H1 (cell line): ENCODE results near the gene IFNL4. TPM values are rescaled to one million over a fixed set of nuclear protein-coding genes. Genes with fewer than 3 reads are reported as not detected.

ENCODE experiments used
- CTCF ChIA-PET: fragments of 300-600 bp; sonication (Branson Sonifier 250); formaldehyde crosslinking; loops from one replicate; lab custom pipeline; 2021; ENCODE audit not compliant: partially characterized antibody; lab: Charles Lee
- POLR2A ChIA-PET: fragments of 300-600 bp; sonication (Branson Sonifier 250); formaldehyde crosslinking; loops from one replicate; lab custom pipeline; 2021; ENCODE audit warnings: inconsistent platforms; ENCODE audit not compliant: partially characterized antibody; lab: Charles Lee
- DNase-seq, 2 experiments: peaks; one replicate each; pipeline versions ENCODE4 v3.0.0 to v3.0.0-alpha.2; 2010 to 2022; ENCODE audit warnings: low spot score in 2 of 2, low read depth in 1 of 2, mixed read lengths in 1 of 2
- FAIRE-seq: peaks from 2 replicates; lab custom pipeline; 2011; peaks lifted over from hg19 to GRCh38; lab: Jason Lieb, UNC
- H2AFZ ChIP-seq: 2 replicates; pipeline ENCODE4 v1.8.1; 2012; ENCODE audit warnings: low read length, inconsistent platforms
- H2AK5ac ChIP-seq: 2 replicates; pipeline ENCODE4 v1.6.1; 2013; ENCODE audit warnings: low read depth, low read length
- H2BK120ac ChIP-seq: replicated peaks from 2 replicates; pipeline ENCODE3; 2013; ENCODE audit warnings: low read depth, low read length, inconsistent platforms
- H2BK12ac ChIP-seq: 2 replicates; pipeline ENCODE4 v1.6.1; 2013; ENCODE audit warnings: low read depth, low read length
- H2BK15ac ChIP-seq: 2 replicates; pipeline ENCODE4 v1.6.1; 2013; ENCODE audit warnings: low read length
- H2BK20ac ChIP-seq: 2 replicates; pipeline ENCODE4 v1.6.1; 2013; ENCODE audit warnings: low read length
- H2BK5ac ChIP-seq: 2 replicates; pipeline ENCODE4 v1.6.1; 2013; ENCODE audit warnings: low read depth, low read length
- H3K14ac ChIP-seq: 2 replicates; pipeline ENCODE4 v1.6.1; 2013; ENCODE audit warnings: inconsistent platforms; ENCODE audit not compliant: insufficient read length
- H3K18ac ChIP-seq: 2 replicates; pipeline ENCODE4 v1.6.1; 2013; ENCODE audit warnings: low read length; ENCODE audit errors: extremely low read depth
- H3K23ac ChIP-seq: 2 replicates; pipeline ENCODE4 v1.6.1; 2013; ENCODE audit warnings: inconsistent platforms; ENCODE audit not compliant: insufficient read length
- H3K23me2 ChIP-seq: 2 replicates; pipeline ENCODE4 v1.6.1; 2013; ENCODE audit warnings: low read depth, low read length
- H3K27ac ChIP-seq: 2 replicates; pipeline ENCODE4 v1.6.1; 2011; ENCODE audit warnings: low read depth, low read length, inconsistent platforms
- H3K27me3 ChIP-seq, 4 experiments: replicated peaks in 1 of 4; 1 replicate in 1 of 4; 2 replicates in 3 of 4; pipeline versions ENCODE4 v1.6.1 to v1.8.1; 2011 to 2013; ENCODE audit warnings: low read length in 3 of 4, mild to moderate bottlenecking in 3 of 4, inconsistent platforms in 2 of 4, mixed read lengths in 2 of 4, moderate library complexity in 1 of 4; ENCODE audit not compliant: control insufficient read depth in 3 of 4, insufficient read depth in 3 of 4; ENCODE audit errors: extremely low read depth in 1 of 4
- H3K36me3 ChIP-seq, 4 experiments: 2 replicates each; pipeline versions ENCODE4 v1.6.1 to v1.8.1; 2011 to 2013; ENCODE audit warnings: mild to moderate bottlenecking in 4 of 4, low read length in 3 of 4, moderate library complexity in 2 of 4, control low read depth in 1 of 4, inconsistent platforms in 1 of 4; ENCODE audit not compliant: insufficient read depth in 4 of 4, control insufficient read depth in 2 of 4
- H3K4ac ChIP-seq: replicated peaks from 2 replicates; pipeline ENCODE3; 2013; ENCODE audit warnings: low read length, low read depth, mixed read lengths, inconsistent platforms; ENCODE audit not compliant: insufficient read length
- H3K4me1 ChIP-seq, 4 experiments: replicated peaks in 1 of 4; 1 replicate in 1 of 4; 2 replicates in 3 of 4; pipeline versions ENCODE4 v1.6.1 to v1.8.1; 2011 to 2013; ENCODE audit warnings: low read length in 3 of 4, inconsistent platforms in 2 of 4, mixed read lengths in 1 of 4; ENCODE audit not compliant: insufficient read depth in 4 of 4, control insufficient read depth in 3 of 4
- H3K4me2 ChIP-seq, 2 experiments: 2 replicates each; pipeline versions ENCODE4 v1.6.1 to v1.8.1; 2011 to 2013; ENCODE audit warnings: low read depth in 2 of 2, low read length in 2 of 2, control low read depth in 1 of 2, inconsistent platforms in 1 of 2, mild to moderate bottlenecking in 1 of 2; ENCODE audit not compliant: insufficient read depth in 1 of 2
- H3K4me3 ChIP-seq, 4 experiments: fragments of 200-600, 300-600 bp in 1 of 4; sonication (generic), shearing (Covaris generic), sonication (Bioruptor Twin) in 1 of 4; 2 replicates each; pipeline versions ENCODE4 v1.5.1 to v1.8.1; 2011 to 2016; ENCODE audit warnings: low read length in 4 of 4, low read depth in 3 of 4, control low read depth in 2 of 4, inconsistent platforms in 2 of 4, mild to moderate bottlenecking in 2 of 4, mixed read lengths in 1 of 4, moderate library complexity in 1 of 4; ENCODE audit not compliant: insufficient read depth in 2 of 4; ENCODE audit errors: extremely low read depth in 1 of 4
- H3K56ac ChIP-seq: replicated peaks from 2 replicates; pipeline ENCODE3; 2013; ENCODE audit warnings: low read depth, mild to moderate bottlenecking, mixed read lengths, low read length, inconsistent platforms; ENCODE audit not compliant: insufficient read length
- H3K79me1 ChIP-seq: 2 replicates; pipeline ENCODE4 v1.6.1; 2013; ENCODE audit warnings: low read depth, low read length, control low read depth
- H3K79me2 ChIP-seq, 2 experiments: 2 replicates each; pipeline versions ENCODE4 v1.6.1 to v1.8.1; 2012 to 2013; ENCODE audit warnings: low read length in 2 of 2, mild to moderate bottlenecking in 2 of 2, inconsistent platforms in 1 of 2; ENCODE audit not compliant: insufficient read depth in 2 of 2, control insufficient read depth in 1 of 2
- H3K9ac ChIP-seq, 4 experiments: replicated peaks in 1 of 4; 1 replicate in 1 of 4; 2 replicates in 3 of 4; pipeline versions ENCODE4 v1.6.1 to v1.8.1; 2011 to 2013; ENCODE audit warnings: low read depth in 3 of 4, low read length in 3 of 4, control low read depth in 2 of 4, mild to moderate bottlenecking in 2 of 4, moderate library complexity in 2 of 4, inconsistent platforms in 1 of 4; ENCODE audit errors: extremely low read depth in 1 of 4
- H3K9me3 ChIP-seq, 2 experiments: 2 replicates each; pipeline versions ENCODE4 v1.6.1 to v1.8.1; 2012 to 2013; ENCODE audit warnings: mild to moderate bottlenecking in 2 of 2, moderate library complexity in 2 of 2, control low read depth in 1 of 2, inconsistent platforms in 1 of 2, low read depth in 1 of 2, low read length in 1 of 2, mixed read lengths in 1 of 2; ENCODE audit not compliant: insufficient read depth in 2 of 2
- H4K20me1 ChIP-seq, 2 experiments: replicated peaks in 1 of 2; 2 replicates each; pipeline versions ENCODE3 to v1.8.1; 2011 to 2013; ENCODE audit warnings: inconsistent platforms in 2 of 2, low read length in 2 of 2, mild to moderate bottlenecking in 1 of 2; ENCODE audit not compliant: insufficient read depth in 2 of 2, control insufficient read depth in 1 of 2
- H4K5ac ChIP-seq: 2 replicates; pipeline ENCODE4 v1.6.1; 2013; ENCODE audit warnings: low read length, low read depth, mixed read lengths, inconsistent platforms; ENCODE audit not compliant: insufficient read length
- H4K8ac ChIP-seq: 2 replicates; pipeline ENCODE4 v1.8.0; 2013; ENCODE audit warnings: mild to moderate bottlenecking, moderate library complexity, low read length, inconsistent platforms; ENCODE audit not compliant: insufficient read depth; ENCODE audit errors: extremely low read depth
- H4K91ac ChIP-seq: replicated peaks from 2 replicates; pipeline ENCODE3; 2013; ENCODE audit warnings: low read length, mixed read lengths, inconsistent platforms; ENCODE audit not compliant: insufficient read length
- CBX5 ChIP-seq: fragments of 300-800, 300-1000 bp; sonication (generic); IDR thresholded peaks from 2 replicates; pipeline ENCODE4 v1.7.1; 2016; ENCODE audit warnings: antibody characterized with exemption, low read length, low read depth
- KDM4A ChIP-seq: IDR thresholded peaks from one replicate; pipeline ENCODE4 v1.7.1; 2012; ENCODE audit warnings: low read depth, mild to moderate bottlenecking, moderate library complexity, low read length, inconsistent platforms; ENCODE audit not compliant: severe bottlenecking
- SIN3A ChIP-seq, 2 experiments: IDR thresholded peaks in 1 of 2; conservative IDR thresholded peaks in 1 of 2; 2 replicates each; pipeline ENCODE4 v1.6.1; 2011 to 2012; ENCODE audit warnings: low read length in 2 of 2, improper control_type of control experiment in 1 of 2, low read depth in 1 of 2, mild to moderate bottlenecking in 1 of 2
- WGBS, 2 experiments: shearing (Covaris generic) in 1 of 2; methylation state at CpG; one replicate each; pipeline versions ENCODE4 v1.1.6 to v1.1.7; 2013 to 2015; ENCODE audit warnings: low lambda C conversion rate in 2 of 2, mixed read lengths in 2 of 2, inconsistent platforms in 1 of 2, low coverage in 1 of 2, missing lambda C conversion rate in 1 of 2; ENCODE audit not compliant: insufficient replicate concordance in 2 of 2, insufficient coverage in 1 of 2, insufficient read length in 1 of 2; ENCODE audit errors: extremely low coverage in 1 of 2, missing lambda C conversion rate in 1 of 2; 5-methylcytosine and 5-hydroxymethylcytosine counted together
- polyA plus RNA-seq, 7 experiments: library from polyadenylated mRNA; depleted of rRNA in 3 of 7; stranded (reverse) in 5 of 7; unstranded in 2 of 7; fragments of >200 nt in 5 of 7; fragments of 200-250 nt in 2 of 7; gene quantifications; 1 replicate in 5 of 7; 2 replicates in 1 of 7; 4 replicates in 1 of 7; pipeline versions ENCODE4 v1.2.1 to v1.2.3, GENCODE V29; 2011 to 2013; ENCODE audit warnings: missing spikeins in 2 of 7, mixed read lengths in 2 of 7
- total RNA-seq: library from RNA; stranded (reverse); fragmentation: NEBNext Ultra II Directional; extraction: Animal tissue kit (Norgen Biotek cat#: 25700); gene quantifications from 2 replicates; pipeline ENCODE4 v1.2.1, GENCODE V29; 2021
- TF ChIP-seq, protein P1 (sequence below): IDR thresholded peaks from 2 replicates; pipeline ENCODE4 v1.6.1; 2012; ENCODE audit warnings: inconsistent platforms
- TF ChIP-seq, protein P2 (sequence below): IDR thresholded peaks from 2 replicates; pipeline ENCODE4 v1.6.1; 2011; ENCODE audit warnings: low read length, improper control_type of control experiment
- TF ChIP-seq, protein P3 (sequence below): IDR thresholded peaks from 2 replicates; pipeline ENCODE4 v1.6.1; 2012; ENCODE audit warnings: inconsistent platforms

IFNL4 gene
- total and polyA plus RNA-seq, 2 of the 8 experiments (the other 6 are each of a cell fraction or from before 2014, with no cell fraction given): not detected

DNA sequence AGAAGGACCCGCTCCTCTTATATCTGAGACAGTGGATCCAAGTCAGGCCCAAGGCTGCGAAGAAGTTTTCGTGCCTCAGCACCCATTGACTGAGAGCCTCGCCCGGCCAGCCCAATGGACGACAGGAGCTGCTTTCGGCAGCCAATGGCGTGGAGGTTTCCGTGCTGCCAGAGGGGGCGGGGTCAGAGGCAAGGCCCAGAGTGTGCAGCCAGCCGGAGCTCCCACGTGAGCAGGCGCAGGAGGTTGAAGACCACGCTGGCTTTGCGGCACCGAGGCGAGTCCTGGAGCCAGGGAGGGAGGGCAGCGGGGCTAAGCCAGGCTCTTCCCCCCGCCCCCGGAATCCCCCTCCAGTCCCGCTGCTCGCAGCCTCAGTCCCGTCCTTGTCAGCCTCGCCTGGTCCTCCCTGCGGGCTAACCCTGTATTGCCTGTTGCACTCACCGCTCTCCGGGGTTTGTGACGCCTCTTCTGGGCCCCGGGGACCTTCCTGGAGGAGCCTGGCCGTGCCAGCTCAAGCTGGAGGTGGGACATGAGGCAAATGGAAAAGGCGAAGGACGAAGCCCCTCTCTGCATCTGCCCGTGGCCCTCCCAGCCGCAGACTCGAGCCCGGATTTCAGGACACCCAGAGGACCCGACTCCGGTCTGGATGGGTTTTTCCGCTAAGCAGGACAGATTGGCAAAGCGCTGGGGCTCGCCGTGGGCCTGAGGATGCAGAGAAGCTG, 1.5 kb downstream of the IFNL4 start:
- Histone ChIP-seq H2BK15ac (no peak overlapping the region), H3K23ac (no peak overlapping the region), H3K9ac (no peak overlapping the region), H3K79me2 (no peaks in the 10 kb centered on the region), H2BK20ac (no peak overlapping the region), H3K14ac (no peak overlapping the region), H4K5ac (no peak overlapping the region), H2BK5ac (no peak overlapping the region), H2AFZ (peak overlapping the region; percentile 28; the same call in 1 of the 2 replicates), H3K9me3 (peaks cover 0 to 3% of the 10 kb centered on the region in 2 experiments; a peak in 1 of 4 replicates), H3K18ac (no peak overlapping the region), H3K27me3 (peaks cover 29 to 43% (median 36%) of the 10 kb centered on the region in 4 experiments), H2BK120ac (no peak overlapping the region), H3K56ac (no peak overlapping the region), H3K36me3 (no peaks in the 10 kb centered on the region), H3K4me1 (peaks cover 0 to 14% (median 7%) of the 10 kb centered on the region in 4 experiments; a peak in 5 of 7 replicates), H3K4me3 (peak overlapping the region in 2 of 4 experiments; percentile 29 to 51; a peak in 3 of 8 replicates), H2AK5ac (no peak overlapping the region), H3K4me2 (peak overlapping the region; percentile 32 to 81), H3K4ac (no peak overlapping the region), H3K27ac (no peak overlapping the region), H4K20me1 (peaks cover 0 to 5% of the 10 kb centered on the region in 2 experiments), H2BK12ac (no peak overlapping the region), H4K91ac (no peak overlapping the region), H4K8ac (peak overlapping the region; percentile 31; the same call in 1 of the 2 replicates), H3K23me2 (peaks cover 8% of the 10 kb centered on the region; the same call in 1 of the 2 replicates), H3K79me1 (no peaks in the 10 kb centered on the region)
- 18% methylated on average over 25 of the region's 42 CpGs; no CpG with 5 or more reads in 1 of the 2 experiments for whole genome bisulfite sequencing, 2 experiments
- DNase-seq (peak in 1 of 2 experiments; percentile 85), FAIRE-seq (no peak)
- ChIA-PET POLR2A (interaction anchor here (0.8 kb wide), 1 partner anchor 79 kb away, joined by 3 read pairs; no protein-coding TSS in a partner anchor), CTCF (interaction anchor here (0.6 to 1.6 kb wide), 8 partner anchors 15 to 135 kb away, joined by 3 to 5 read pairs (median 4); no protein-coding TSS in a partner anchor)
- TF ChIP-seq SIN3A (conservative IDR thresholded peaks at IDR 0.05 in 1 of 2, IDR thresholded peaks at IDR 0.05 in 1 of 2; ENCODE audit: low read depth in 1 of 2, low read length in 2 of 2) (no peak), KDM4A (no peak), CBX5 (no peak)
- TF ChIP-seq, protein P1, sequence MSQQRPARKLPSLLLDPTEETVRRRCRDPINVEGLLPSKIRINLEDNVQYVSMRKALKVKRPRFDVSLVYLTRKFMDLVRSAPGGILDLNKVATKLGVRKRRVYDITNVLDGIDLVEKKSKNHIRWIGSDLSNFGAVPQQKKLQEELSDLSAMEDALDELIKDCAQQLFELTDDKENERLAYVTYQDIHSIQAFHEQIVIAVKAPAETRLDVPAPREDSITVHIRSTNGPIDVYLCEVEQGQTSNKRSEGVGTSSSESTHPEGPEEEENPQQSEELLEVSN: peak; percentile 83
- TF ChIP-seq, protein P2, sequence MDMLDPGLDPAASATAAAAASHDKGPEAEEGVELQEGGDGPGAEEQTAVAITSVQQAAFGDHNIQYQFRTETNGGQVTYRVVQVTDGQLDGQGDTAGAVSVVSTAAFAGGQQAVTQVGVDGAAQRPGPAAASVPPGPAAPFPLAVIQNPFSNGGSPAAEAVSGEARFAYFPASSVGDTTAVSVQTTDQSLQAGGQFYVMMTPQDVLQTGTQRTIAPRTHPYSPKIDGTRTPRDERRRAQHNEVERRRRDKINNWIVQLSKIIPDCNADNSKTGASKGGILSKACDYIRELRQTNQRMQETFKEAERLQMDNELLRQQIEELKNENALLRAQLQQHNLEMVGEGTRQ: 0 out of 2 replicates have a peak, but pooled peaks have one; percentile 17
- TF ChIP-seq, protein P3, sequence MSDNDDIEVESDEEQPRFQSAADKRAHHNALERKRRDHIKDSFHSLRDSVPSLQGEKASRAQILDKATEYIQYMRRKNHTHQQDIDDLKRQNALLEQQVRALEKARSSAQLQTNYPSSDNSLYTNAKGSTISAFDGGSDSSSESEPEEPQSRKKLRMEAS: peak; percentile 93
